A673 (cell line): ENCODE measurements around the gene SSBP1.

Experiments
- CTCF ChIP-seq: fragments of 300-800, 200-600 bp; sonication (generic); conservative IDR thresholded peaks from 2 replicates; pipeline ENCODE4 v1.5.1; 2017; ENCODE audit warnings: low read depth, mild to moderate bottlenecking, antibody characterized with exemption, low read length, moderate library complexity, mixed read lengths
- EZH2 ChIP-seq: fragments of 200-600 bp; sonication (generic); IDR thresholded peaks from 2 replicates; pipeline ENCODE4 v1.6.1; 2017; ENCODE audit warnings: borderline replicate concordance, low read depth, mild to moderate bottlenecking, mixed read lengths, antibody characterized with exemption, low read length; ENCODE audit not compliant: poor library complexity, severe bottlenecking

- TF ChIP-seq CTCF = no peak
- no peak for TF ChIP-seq EZH2
Measured at GRCh38 chr7:141792526-141792925, 54.4 kb downstream of the SSBP1 start.
